ENCODE results near the gene TCF12.

Gene TCF12

DNA sequence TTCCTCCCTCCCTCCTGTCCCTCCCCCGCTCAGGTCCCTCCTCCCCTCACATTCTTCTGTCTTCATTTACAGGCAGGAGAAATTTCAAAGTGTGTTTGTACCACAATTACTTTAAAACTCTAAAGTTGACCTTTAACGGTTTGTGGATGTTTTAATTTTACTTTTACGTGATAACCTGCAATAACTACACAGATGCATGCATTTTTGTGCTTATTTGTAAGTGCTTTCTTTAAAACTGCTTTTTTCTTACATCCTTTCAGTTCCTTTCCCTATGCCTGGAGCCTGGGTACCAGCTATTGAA lies 406.1 kb downstream of the TCF12 start:
- no peak for DNase-seq

- DNase-seq, result no peak
Observed at GRCh38 chr15:57324944-57325679, 406.7 kb downstream of the TCF12 start.

DNA sequence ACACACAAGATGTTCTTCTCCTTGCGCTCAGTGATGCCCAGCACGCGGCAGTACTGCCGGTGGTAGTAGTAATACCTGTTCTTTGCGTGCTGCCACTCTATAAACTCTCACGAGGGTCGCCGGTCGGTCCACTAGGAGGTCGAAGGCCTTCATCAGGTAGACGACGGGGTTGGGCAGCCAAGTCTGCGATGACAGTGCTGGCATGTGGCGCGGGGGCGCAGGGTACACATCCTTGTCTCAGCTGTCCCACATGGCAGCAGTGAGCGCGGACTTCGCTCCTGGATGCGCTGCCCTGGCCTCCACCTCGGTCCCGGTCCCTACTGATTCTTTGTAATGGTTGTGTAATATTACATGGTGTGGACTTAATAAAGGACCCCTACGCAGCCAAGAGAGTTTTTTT lies 407.8 kb downstream of the TCF12 start:
- no peak for DNase-seq

DNA sequence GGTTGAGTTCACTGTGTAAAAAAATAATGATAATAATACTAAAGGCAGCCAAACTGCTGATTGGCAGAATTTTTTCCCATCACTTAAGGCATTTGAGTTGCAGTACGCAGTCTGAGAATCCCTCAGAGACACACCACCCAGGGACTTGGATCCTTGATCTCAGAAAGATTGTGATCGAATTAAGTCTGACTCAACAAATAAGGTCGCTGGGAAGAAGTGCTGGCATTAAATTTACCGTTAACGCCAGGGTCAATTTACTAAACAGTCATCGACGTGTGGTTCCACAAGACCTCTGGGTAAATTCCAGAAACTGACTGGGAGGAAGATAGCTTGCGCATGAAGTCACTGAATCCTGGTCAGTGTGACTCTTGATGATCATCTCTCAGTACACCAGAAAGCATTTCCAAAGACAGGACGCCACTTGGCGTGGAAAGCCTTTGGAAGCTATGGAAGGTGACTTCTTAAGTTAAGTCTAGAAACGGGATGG lies 409.6 kb downstream of the TCF12 start:
- no peak for DNase-seq

- no peak for DNase-seq
Observed at GRCh38 chr15:57328479-57328878, 410.0 kb downstream of the TCF12 start.

DNA sequence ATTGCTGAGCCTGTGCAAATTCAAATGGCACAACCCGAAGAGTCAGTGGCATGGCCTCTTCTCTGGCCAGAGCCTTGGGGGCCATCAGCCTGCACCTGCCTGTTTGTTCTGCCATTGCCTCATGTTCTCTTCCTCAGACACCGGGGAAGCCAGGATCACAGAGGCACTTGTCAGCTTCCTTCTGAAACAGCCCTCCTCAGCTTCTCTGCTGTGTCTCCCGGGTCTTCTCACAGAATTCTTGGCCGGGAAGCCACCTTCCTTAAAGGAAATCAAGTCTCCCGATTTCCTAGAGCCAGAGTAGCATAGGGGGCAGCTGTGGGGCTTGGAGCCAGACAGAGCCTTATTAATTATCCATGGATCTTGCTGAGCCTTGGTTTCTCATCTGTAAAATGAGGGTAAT lies 410.5 kb downstream of the TCF12 start:
- no peak for DNase-seq

DNA sequence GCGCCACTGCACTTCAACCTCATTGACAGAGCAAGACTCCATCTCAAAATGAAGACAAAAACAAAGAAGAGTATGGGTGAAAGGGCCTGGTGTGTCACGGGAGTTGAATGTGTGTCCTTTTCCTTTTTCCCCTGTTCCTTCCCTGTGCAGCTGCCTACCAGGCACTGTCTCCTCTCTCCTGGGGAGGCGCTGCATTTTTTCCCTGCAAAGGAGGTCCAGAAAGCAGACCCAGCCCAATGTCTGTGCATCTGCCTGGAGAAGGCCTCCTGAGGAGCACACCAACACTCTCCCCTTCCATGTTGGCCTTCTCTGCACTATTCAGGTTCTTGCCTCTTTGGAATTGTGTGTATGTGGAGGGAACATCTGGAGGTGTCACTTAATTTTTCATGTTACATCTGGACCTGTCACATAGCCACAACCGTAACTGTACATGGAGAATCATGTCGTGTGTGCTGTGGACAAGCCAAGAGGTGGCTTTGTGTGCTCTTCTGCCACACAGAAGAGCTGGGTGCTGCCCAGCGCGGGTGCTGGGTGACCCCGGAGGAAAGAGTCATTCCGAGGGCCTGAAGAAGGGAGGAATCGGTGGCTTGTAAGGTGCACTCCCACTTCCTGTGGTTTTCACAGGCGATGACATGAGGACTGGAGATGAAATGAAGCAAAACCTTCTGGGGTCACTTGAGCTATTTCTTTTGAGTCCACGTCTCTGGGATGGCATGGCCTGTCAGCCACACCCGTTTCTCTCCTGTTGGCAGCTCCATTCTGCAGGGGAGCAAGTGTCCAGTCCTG lies 411.3 kb downstream of the TCF12 start:
- DNase-seq, result no peak

DNA sequence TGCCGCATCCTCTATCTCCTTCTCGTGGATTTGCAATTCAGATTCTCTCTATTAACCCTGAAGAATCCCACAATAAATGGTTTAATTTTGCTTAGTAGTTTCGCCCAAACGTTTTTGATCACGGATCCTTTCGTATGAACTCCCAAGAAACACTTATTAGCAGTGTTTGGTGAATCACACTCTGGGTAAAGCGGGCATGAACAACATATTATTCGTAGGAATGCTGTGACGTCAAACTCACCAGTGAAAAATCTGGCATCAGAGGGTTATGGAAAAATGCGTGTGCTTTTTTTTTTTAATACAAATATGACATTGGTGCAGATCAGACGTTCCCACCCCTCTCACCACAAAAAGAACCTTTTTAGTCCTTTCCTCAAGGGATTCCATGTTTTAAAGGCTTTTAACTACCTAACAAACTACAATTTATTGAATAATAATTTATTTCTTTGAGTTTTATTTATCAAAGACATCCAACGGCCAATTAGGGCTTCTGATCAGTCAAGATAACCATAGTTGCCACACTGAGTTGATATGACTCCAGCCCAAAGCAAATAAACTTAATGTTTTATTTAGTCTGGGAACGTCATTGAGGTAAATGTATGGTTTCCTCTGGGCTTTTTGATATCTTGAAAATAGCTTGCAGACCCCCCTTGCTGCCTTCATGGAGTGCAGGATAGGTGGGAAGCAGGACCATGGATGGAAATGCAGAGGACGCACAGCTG lies 412.3 kb downstream of the TCF12 start:
- no peak for DNase-seq

DNA sequence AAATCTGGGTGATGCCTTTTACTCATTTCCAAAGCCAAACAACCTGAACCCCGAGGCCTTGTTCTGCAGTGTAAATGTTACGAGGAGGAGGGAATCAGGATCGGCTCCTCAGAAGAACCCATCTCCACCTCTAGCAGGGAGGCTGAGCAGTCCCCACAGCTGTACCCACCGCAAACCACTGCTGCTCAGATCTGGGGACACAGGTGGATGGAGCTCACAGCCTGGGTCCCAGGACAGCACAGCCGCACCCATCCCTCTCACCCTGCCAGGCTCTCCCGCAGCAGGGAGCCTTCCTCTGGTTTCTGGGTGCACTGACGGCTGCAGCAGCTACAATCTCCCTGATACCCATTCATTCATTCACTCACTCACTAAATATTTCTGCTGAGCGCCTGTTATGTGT lies 413.9 kb downstream of the TCF12 start:
- no peak for DNase-seq

DNA sequence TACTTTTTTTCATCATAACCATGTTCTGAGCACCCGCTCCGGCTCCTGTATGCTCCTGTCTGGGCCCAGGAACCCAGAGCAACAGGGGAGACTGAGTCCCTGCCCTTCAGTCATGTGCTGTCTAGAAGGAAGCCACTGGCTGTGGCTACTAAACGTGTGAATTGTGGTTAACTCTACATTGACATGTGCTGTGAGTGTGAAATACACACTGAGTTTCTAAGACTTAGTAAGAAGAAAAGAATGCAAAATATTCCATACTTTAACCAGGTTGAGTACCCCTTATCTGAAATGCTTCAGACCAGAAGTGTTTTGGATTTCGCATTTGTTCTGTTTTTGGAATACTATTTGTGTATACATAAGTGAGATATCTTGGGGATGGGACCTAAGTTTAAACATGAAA lies 415.0 kb downstream of the TCF12 start:
- DNase-seq, result no peak

- DNase-seq, result no peak
Observed at GRCh38 chr15:57334257-57334656, 415.8 kb downstream of the TCF12 start.

DNA sequence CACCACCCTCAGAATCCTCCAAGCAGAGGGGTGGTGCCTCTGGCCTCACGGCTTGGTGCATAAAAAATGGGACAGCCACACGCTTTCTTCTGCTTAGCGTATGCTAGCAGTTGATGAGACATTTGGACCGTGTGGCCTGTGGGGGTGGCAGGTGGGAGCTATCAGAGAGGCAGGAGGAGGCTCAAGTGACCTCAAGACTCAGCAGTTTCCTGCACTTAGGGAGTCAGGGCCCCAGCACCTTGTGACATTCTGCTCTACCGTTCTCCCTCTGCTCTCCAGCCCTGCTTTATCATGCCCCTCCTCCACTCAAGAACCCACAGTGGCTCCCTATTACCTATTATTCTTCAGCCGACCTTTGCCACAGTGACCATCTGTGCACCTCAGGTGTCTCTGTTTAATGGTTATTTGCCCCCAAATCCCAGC lies 416.9 kb downstream of the TCF12 start:
- no peak for DNase-seq

DNA sequence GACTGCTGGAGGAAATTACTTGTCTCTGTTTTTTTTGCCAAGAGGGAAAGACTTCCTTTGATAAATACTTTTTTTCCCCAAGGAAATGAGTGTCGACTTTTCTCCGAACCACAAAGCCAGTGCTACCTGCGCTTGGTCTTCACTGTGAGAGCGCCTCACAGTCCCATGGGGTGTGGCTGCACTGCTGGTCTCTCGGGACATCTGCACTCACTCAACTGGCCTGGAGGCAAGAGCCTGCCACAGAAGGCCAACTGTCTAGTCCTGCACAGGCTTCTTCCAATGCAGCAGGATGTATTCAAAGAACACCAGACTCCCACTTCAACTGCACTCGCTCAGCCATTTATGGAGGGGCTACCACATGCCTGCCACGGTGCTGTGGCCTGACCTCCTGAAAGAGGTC lies 417.3 kb downstream of the TCF12 start:
- no peak for DNase-seq

DNA sequence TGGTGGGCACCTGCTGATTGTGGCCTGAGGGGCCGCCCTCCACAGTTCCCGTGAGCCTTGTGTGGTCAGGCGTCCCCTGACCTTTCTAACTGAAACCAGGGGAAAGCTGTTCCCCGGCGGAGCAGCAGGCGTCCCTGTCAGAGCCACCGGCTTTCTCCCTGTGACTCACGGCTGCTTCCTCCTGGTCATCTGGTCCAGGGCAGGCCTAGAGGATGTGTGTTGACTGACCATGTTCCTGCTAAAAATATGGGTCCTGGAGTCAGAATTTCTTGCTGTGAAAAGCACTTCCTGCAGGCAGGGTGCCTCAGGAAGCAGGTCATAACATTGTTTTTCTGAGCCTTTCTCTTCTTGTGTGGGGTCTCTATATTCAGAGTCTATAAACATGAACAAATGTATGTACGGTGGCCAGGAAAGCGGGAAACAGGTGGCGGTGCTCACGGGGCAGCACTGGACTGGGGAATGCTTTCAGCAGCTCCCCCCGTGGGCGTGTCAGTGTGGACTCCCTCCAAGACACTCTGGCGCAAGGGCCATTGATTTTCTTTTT lies 419.5 kb downstream of the TCF12 start:
- DNase-seq, result no peak

DNA sequence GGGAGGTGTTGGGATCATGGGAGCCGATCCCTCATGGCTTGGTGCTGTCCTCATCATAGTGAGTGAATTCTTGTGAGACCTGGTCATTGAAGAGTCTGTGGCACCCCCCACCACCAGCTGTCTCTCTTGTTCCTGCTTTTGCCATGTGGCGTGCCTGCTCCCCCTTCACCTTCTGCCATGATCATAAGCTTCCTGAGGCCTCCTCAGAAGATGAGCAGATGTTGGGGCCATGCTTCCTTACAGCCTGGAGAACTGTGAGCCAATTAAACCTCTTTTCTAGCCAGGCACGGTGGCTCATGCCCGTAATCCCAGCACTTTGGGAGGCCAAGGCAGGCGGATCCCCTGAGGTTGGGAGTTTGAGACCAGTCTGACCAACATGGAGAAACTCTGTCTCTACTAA lies 420.9 kb downstream of the TCF12 start:
- DNase-seq, result no peak
